RWPE1 (cell line): ENCODE measurements around the gene EHD4.

Experiments used
- CTCF ChIA-PET: fragments of 350-600 bp; sonication (Branson Sonifier 250); formaldehyde crosslinking; extraction: SDS; loops from one replicate; lab custom pipeline; 2021; lab: Yijun Ruan, JAX
- POLR2A ChIA-PET: fragments of 400-600 bp; formaldehyde crosslinking; extraction: SDS; loops from one replicate; lab custom pipeline; 2020; ENCODE audit warnings: antibody characterized with exemption; ENCODE audit not compliant: low non-redundant PET; lab: Yijun Ruan, JAX
- DNase-seq: peaks from one replicate; pipeline ENCODE4 v3.0.0; 2012; ENCODE audit warnings: low spot score
- H3K27ac ChIP-seq: fragments of 450-650 bp; 2 replicates; pipeline ENCODE4 v1.5.1; 2017
- CTCF ChIP-seq: fragments of 450-650 bp; conservative IDR thresholded peaks from 2 replicates; pipeline ENCODE4 v1.5.1; 2017; ENCODE audit warnings: low read depth, mild to moderate bottlenecking

The EHD4 gene

GRCh38 chr15:41923401-41923997, 48.9 kb downstream of the EHD4 start:
- CTCF ChIA-PET: no interaction called here
- H3K27ac ChIP-seq: no peak overlapping the region
- POLR2A ChIA-PET: no interaction called here
- TF ChIP-seq CTCF: no peak
- no peak for DNase-seq

GRCh38 chr15:41922353-41922752, 50.0 kb downstream of the EHD4 start:
- CTCF ChIA-PET: no interaction called here
- no peak for TF ChIP-seq CTCF
- POLR2A ChIA-PET: no interaction called here
- DNase-seq: no peak
- H3K27ac ChIP-seq: peak overlapping the region; percentile 3; the same call in 1 of the 2 replicates

GRCh38 chr15:41921639-41922038, 50.7 kb downstream of the EHD4 start:
- ChIA-PET POLR2A (no interaction called here), CTCF (no interaction called here)
- peak overlapping the region; percentile 37 for H3K27ac ChIP-seq
- no peak for TF ChIP-seq CTCF
- DNase-seq: no peak

- ChIA-PET POLR2A (no interaction called here), CTCF (no interaction called here)
- no peak for DNase-seq
- peak overlapping the region; percentile 37 for H3K27ac ChIP-seq
- TF ChIP-seq CTCF: no peak
These were observed 51.2 kb downstream of the EHD4 start for GRCh38 chr15:41921167-41921566.

GRCh38 chr15:41919954-41920538, 52.3 kb downstream of the EHD4 start:
- DNase-seq: no peak
- ChIA-PET CTCF (no interaction called here), POLR2A (no interaction called here)
- no peak overlapping the region for H3K27ac ChIP-seq
- TF ChIP-seq CTCF: no peak

- no peak for DNase-seq
- CTCF ChIA-PET: no interaction called here
- POLR2A ChIA-PET: no interaction called here
These were observed 53.0 kb downstream of the EHD4 start for GRCh38 chr15:41919201-41919820.

More at GRCh38 chr15:41919201-41919820, 53.0 kb downstream of the EHD4 start:
- peak overlapping the region; percentile 78 for H3K27ac ChIP-seq
- TF ChIP-seq CTCF: no peak
